ENCODE measurements around the gene THEM5.

The THEM5 gene

GRCh38 chr1:151815716-151816327 is 37.7 kb downstream of the THEM5 start:
- DNase-seq (ENCODE audit: low read depth) = no peak
- no peak overlapping the region for H3K4me3 ChIP-seq (ENCODE audit: control insufficient read depth, low read depth, low read length)
- TF ChIP-seq, protein P1, sequence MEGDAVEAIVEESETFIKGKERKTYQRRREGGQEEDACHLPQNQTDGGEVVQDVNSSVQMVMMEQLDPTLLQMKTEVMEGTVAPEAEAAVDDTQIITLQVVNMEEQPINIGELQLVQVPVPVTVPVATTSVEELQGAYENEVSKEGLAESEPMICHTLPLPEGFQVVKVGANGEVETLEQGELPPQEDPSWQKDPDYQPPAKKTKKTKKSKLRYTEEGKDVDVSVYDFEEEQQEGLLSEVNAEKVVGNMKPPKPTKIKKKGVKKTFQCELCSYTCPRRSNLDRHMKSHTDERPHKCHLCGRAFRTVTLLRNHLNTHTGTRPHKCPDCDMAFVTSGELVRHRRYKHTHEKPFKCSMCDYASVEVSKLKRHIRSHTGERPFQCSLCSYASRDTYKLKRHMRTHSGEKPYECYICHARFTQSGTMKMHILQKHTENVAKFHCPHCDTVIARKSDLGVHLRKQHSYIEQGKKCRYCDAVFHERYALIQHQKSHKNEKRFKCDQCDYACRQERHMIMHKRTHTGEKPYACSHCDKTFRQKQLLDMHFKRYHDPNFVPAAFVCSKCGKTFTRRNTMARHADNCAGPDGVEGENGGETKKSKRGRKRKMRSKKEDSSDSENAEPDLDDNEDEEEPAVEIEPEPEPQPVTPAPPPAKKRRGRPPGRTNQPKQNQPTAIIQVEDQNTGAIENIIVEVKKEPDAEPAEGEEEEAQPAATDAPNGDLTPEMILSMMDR (IDR thresholded peaks at IDR 0.05; ENCODE audit: control insufficient read depth, insufficient read depth, low read depth, low read length, missing control alignments) = no peak

GRCh38 chr1:151814971-151815545 is 38.5 kb downstream of the THEM5 start:
- no peak overlapping the region for H3K4me3 ChIP-seq (ENCODE audit: control insufficient read depth, low read depth, low read length)
- TF ChIP-seq, protein P1 (IDR thresholded peaks at IDR 0.05; ENCODE audit: control insufficient read depth, insufficient read depth, low read depth, low read length, missing control alignments) = no peak

GRCh38 chr1:151814426-151814825 is 39.1 kb downstream of the THEM5 start:
- no peak for DNase-seq (ENCODE audit: low read depth)
- TF ChIP-seq, protein P1 (IDR thresholded peaks at IDR 0.05; ENCODE audit: control insufficient read depth, insufficient read depth, low read depth, low read length, missing control alignments) = no peak
- H3K4me3 ChIP-seq (ENCODE audit: control insufficient read depth, low read depth, low read length) = no peak overlapping the region

More at GRCh38 chr1:151814971-151815545, 38.5 kb downstream of the THEM5 start:
- no peak for DNase-seq (ENCODE audit: low read depth)

DNA sequence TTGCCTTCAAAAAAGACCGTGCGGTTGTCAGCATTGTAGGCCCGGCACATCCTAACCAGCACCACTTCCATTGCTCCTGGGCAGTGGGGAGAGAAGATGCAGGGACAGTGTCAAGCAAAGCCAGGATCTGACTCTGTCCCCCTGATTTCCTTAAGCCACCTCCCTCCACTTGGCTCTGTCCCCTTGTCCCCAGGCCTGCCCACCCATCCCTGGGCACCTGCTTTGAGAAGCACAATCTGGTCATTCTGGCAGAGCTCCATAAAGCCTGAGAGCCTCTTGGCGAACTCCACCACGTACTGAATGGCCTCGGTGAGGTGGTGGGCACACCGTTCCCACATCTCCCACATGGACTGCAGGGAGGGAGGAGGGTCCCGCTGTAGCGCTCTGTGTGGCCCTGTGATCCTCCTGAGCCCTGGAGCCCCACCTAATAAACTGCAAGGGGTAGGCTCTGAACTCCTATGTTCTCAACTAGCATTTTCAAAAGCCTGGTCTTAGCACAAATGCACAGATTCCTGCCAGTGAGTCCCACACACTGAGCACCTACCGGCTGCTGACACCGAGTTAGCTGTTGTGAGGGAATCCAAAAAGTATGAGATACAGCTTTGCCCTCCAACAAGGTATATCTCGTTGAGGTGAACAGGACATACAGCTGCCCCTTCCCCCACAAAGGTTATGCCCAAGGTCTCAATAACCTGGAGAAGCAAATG is 40.1 kb downstream of the THEM5 start:
- no peak overlapping the region for H3K4me3 ChIP-seq (ENCODE audit: control insufficient read depth, low read depth, low read length)
- no peak for DNase-seq (ENCODE audit: low read depth)
- TF ChIP-seq, protein P1 (IDR thresholded peaks at IDR 0.05; ENCODE audit: control insufficient read depth, insufficient read depth, low read depth, low read length, missing control alignments) = no peak

- TF ChIP-seq, protein P1 (IDR thresholded peaks at IDR 0.05; ENCODE audit: control insufficient read depth, insufficient read depth, low read depth, low read length, missing control alignments) = no peak
- no peak overlapping the region for H3K4me3 ChIP-seq (ENCODE audit: control insufficient read depth, low read depth, low read length)
- DNase-seq (ENCODE audit: low read depth) = no peak
Observed at GRCh38 chr1:151811181-151811580, 42.3 kb downstream of the THEM5 start.

DNA sequence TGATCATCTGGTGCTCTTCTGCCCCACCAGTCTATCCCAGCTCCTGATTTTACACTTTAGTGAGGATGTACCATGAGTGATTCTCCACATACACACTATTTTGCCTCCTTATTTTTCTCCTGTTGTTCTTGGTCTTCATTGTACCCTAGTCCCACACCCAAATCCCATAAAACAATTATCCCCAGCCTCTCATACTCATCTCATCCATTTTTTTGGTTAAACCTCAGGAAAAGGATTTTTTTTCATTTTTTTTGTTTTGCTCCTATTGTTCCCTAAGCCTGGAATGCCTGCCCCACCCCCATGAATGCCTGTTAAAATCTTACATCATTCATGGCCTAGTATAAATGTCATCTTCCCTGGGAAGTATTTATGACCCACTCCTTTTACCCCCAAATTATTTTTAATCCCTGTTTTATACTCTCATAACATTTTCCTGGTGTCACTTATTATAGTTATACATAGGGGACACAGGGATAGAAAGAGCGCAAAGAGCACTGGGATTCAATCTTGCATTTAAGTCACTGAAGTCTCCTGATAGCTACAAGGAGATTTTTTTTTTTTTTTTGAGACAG is 43.4 kb downstream of the THEM5 start:
- no peak for DNase-seq (ENCODE audit: low read depth)
- TF ChIP-seq, protein P1 (IDR thresholded peaks at IDR 0.05; ENCODE audit: control insufficient read depth, insufficient read depth, low read depth, low read length, missing control alignments) = no peak

More for the DNA sequence above, 43.4 kb downstream of the THEM5 start:
- no peak overlapping the region for H3K4me3 ChIP-seq (ENCODE audit: control insufficient read depth, low read depth, low read length)
